ENCODE measurements around the gene TSR1. TPM values are rescaled to one million over a fixed set of nuclear protein-coding genes. Genes with fewer than 3 reads are reported as not detected.

TSR1 gene
- polyA plus RNA-seq, 3 donors: 8.1 to 10.8 (median 9.3) TPM

GRCh38 chr17:2362416-2362815 lies 26.2 kb upstream of the TSR1 start:
- H3K36me3 ChIP-seq (replicated peaks in 1 of 2; ENCODE audit: control insufficient read depth in 1 of 2, insufficient read depth in 2 of 2, low read length in 2 of 2): peaks cover 11 to 33% of the 10 kb centered on the region in 2 donors
- no peak overlapping the region for H3K9ac ChIP-seq (ENCODE audit: insufficient read depth, low read length, poor library complexity, severe bottlenecking)
- no peaks in the 10 kb centered on the region for H3K27me3 ChIP-seq (ENCODE audit: control insufficient read depth in 2 of 2, insufficient read depth in 2 of 2, low read length in 2 of 2)
- H3K79me2 ChIP-seq (ENCODE audit: insufficient read depth, low read length): no peaks in the 10 kb centered on the region
- no peaks in the 10 kb centered on the region for H4K20me1 ChIP-seq (ENCODE audit: insufficient read depth, low read length)
- no peak overlapping the region for H3K4me3 ChIP-seq (replicated peaks in 1 of 3; ENCODE audit: low read depth in 2 of 3, low read length in 3 of 3)
- no peak overlapping the region for H2AFZ ChIP-seq (ENCODE audit: insufficient read depth, low read depth, low read length, poor library complexity, severe bottlenecking)
- intact Hi-C loops (cut with micrococcal nuclease): no loop called here
- no peaks in the 10 kb centered on the region for H3K4me1 ChIP-seq (ENCODE audit: control insufficient read depth in 1 of 2, insufficient read depth in 2 of 2, low read length in 2 of 2)
- H3K27ac Mint-ChIP-seq: peak overlapping the region in 1 of 7 donors; percentile 40
- peaks cover 0 to 3% (median 0%) of the 10 kb centered on the region in 7 donors for H3K9me3 Mint-ChIP-seq
- TF ChIP-seq CTCF (IDR thresholded peaks at IDR 0.05): no peak
- WGBS (ENCODE audit: insufficient coverage): 99% methylated on average over 19 of the region's 19 CpGs
- H3K4me3 Mint-ChIP-seq: no peak overlapping the region
- H3K36me3 Mint-ChIP-seq: peaks cover 30 to 46% of the 10 kb centered on the region in 2 donors
- DNase-seq: no peak
- no peak overlapping the region for H3K4me2 ChIP-seq (replicated peaks; ENCODE audit: extremely low read depth, low read length, poor library complexity, severe bottlenecking)
- H3K27ac ChIP-seq (ENCODE audit: low read depth in 1 of 2, low read length in 2 of 2): no peak overlapping the region
- no peaks in the 10 kb centered on the region for H3K9me3 ChIP-seq (replicated peaks in 1 of 2; ENCODE audit: control insufficient read depth in 1 of 2, insufficient read depth in 1 of 2, low read length in 2 of 2)
- no peaks in the 10 kb centered on the region for H3K4me1 Mint-ChIP-seq
- H3K27me3 Mint-ChIP-seq (ENCODE audit: low read depth in 3 of 3): peaks cover 0 to 4% (median 3%) of the 10 kb centered on the region in 3 donors

- Histone ChIP-seq H3K9ac (ENCODE audit: insufficient read depth, low read length, poor library complexity, severe bottlenecking) (no peak overlapping the region), H3K9me3 (replicated peaks in 1 of 2; ENCODE audit: control insufficient read depth in 1 of 2, insufficient read depth in 1 of 2, low read length in 2 of 2) (no peaks in the 10 kb centered on the region), H3K79me2 (ENCODE audit: insufficient read depth, low read length) (no peaks in the 10 kb centered on the region), H4K20me1 (ENCODE audit: insufficient read depth, low read length) (no peaks in the 10 kb centered on the region), H3K27me3 (ENCODE audit: control insufficient read depth in 2 of 2, insufficient read depth in 2 of 2, low read length in 2 of 2) (no peaks in the 10 kb centered on the region), H3K27ac (ENCODE audit: low read depth in 1 of 2, low read length in 2 of 2) (no peak overlapping the region), H2AFZ (ENCODE audit: insufficient read depth, low read depth, low read length, poor library complexity, severe bottlenecking) (no peak overlapping the region), H3K4me1 (ENCODE audit: control insufficient read depth in 1 of 2, insufficient read depth in 2 of 2, low read length in 2 of 2) (no peaks in the 10 kb centered on the region), H3K4me2 (replicated peaks; ENCODE audit: extremely low read depth, low read length, poor library complexity, severe bottlenecking) (no peak overlapping the region), H3K4me3 (replicated peaks in 1 of 3; ENCODE audit: low read depth in 2 of 3, low read length in 3 of 3) (no peak overlapping the region), H3K36me3 (replicated peaks in 1 of 2; ENCODE audit: control insufficient read depth in 1 of 2, insufficient read depth in 2 of 2, low read length in 2 of 2) (peaks cover 11 to 33% of the 10 kb centered on the region in 2 donors)
- intact Hi-C loops (cut with micrococcal nuclease): no loop called here
- H3K27me3 Mint-ChIP-seq (ENCODE audit: low read depth in 3 of 3): peaks cover 0 to 4% (median 3%) of the 10 kb centered on the region in 3 donors
- H3K36me3 Mint-ChIP-seq: peaks cover 28 to 43% of the 10 kb centered on the region in 2 donors
- 98% methylated on average over 20 of the region's 20 CpGs for WGBS (ENCODE audit: insufficient coverage)
- no peak overlapping the region for H3K27ac Mint-ChIP-seq
- peaks cover 0 to 3% (median 0%) of the 10 kb centered on the region in 7 donors for H3K9me3 Mint-ChIP-seq
- TF ChIP-seq CTCF (IDR thresholded peaks at IDR 0.05): no peak
- H3K4me1 Mint-ChIP-seq: no peaks in the 10 kb centered on the region
- no peak overlapping the region for H3K4me3 Mint-ChIP-seq
- DNase-seq: no peak
Measured at GRCh38 chr17:2362016-2362415, 25.8 kb upstream of the TSR1 start.

Data from CD14-positive monocyte (primary cell).